ENCODE data around the gene GBX2. TPM values are rescaled to one million over a fixed set of nuclear protein-coding genes. Genes with fewer than 3 reads are reported as not detected.

The GBX2 gene
- total RNA-seq, 1 experiment from 2014 or later: 25.6 TPM

- TF ChIP-seq ARID4B (CRISPR knock-in tag; IDR thresholded peaks at IDR 0.05; ENCODE audit: borderline replicate concordance) (no peak), TCF7 (CRISPR knock-in tag; IDR thresholded peaks at IDR 0.05; ENCODE audit: low read depth) (no peak), FOXP4 (CRISPR knock-in tag; IDR thresholded peaks at IDR 0.05) (no peak), GABPB1 (CRISPR knock-in tag; IDR thresholded peaks at IDR 0.05) (no peak), HMGA2 (CRISPR knock-in tag; IDR thresholded peaks at IDR 0.05) (no peak), CBFB (CRISPR knock-in tag; IDR thresholded peaks at IDR 0.05; ENCODE audit: low read depth) (no peak), NR1H2 (CRISPR knock-in tag; IDR thresholded peaks at IDR 0.05) (no peak), ZNF121 (CRISPR knock-in tag; IDR thresholded peaks at IDR 0.05) (no peak), ZNF317 (CRISPR knock-in tag; IDR thresholded peaks at IDR 0.05; ENCODE audit: borderline replicate concordance, low read depth) (no peak), ZNF263 (CRISPR knock-in tag; IDR thresholded peaks at IDR 0.05; ENCODE audit: low read depth) (no peak), ZNF232 (CRISPR knock-in tag; IDR thresholded peaks at IDR 0.05) (no peak), NFYB (CRISPR knock-in tag; conservative IDR thresholded peaks at IDR 0.05; ENCODE audit: low read depth) (no peak)
Observed at GRCh38 chr2:236196366-236196765, 28.2 kb upstream of the GBX2 start (continued).

GRCh38 chr2:236195726-236196125, 27.5 kb upstream of the GBX2 start:
- no peak overlapping the region for H3K27ac Mint-ChIP-seq
- peaks cover 8% of the 10 kb centered on the region; the same call in 1 of the 2 replicates for H3K4me1 Mint-ChIP-seq
- CTCF ChIA-PET: interaction anchor here (1.0 to 2.7 kb wide), 4 partner anchors 13 to 416 kb away, joined by 3 to 13 read pairs (median 6); no protein-coding TSS in a partner anchor
- H3K27me3 Mint-ChIP-seq (ENCODE audit: low read depth): no peaks in the 10 kb centered on the region
- POLR2A ChIA-PET: no interaction called here
- DNase-seq (ENCODE audit: low spot score) (no peak), ATAC-seq (no peak)
- no peaks in the 10 kb centered on the region for H3K36me3 Mint-ChIP-seq
- no peak overlapping the region for H3K4me3 Mint-ChIP-seq
- H3K9me3 Mint-ChIP-seq: 0 out of 2 replicates have a peak, but pooled peaks cover 3% of the 10 kb centered on the region
- TF ChIP-seq MAX (CRISPR knock-in tag; IDR thresholded peaks at IDR 0.05) (no peak), HMGXB4 (CRISPR knock-in tag; IDR thresholded peaks at IDR 0.05) (no peak), SMAD3 (CRISPR knock-in tag; IDR thresholded peaks at IDR 0.05; ENCODE audit: borderline replicate concordance) (no peak), ATF3 (CRISPR knock-in tag; conservative IDR thresholded peaks at IDR 0.05) (no peak), NFE2L1 (CRISPR knock-in tag; IDR thresholded peaks at IDR 0.05) (no peak), ZBTB21 (CRISPR knock-in tag; IDR thresholded peaks at IDR 0.05; ENCODE audit: borderline replicate concordance) (no peak), ERG (CRISPR knock-in tag; IDR thresholded peaks at IDR 0.05) (no peak), ELF4 (CRISPR knock-in tag; IDR thresholded peaks at IDR 0.05; ENCODE audit: low read depth) (no peak), NFYB (CRISPR knock-in tag; conservative IDR thresholded peaks at IDR 0.05; ENCODE audit: low read depth) (no peak), E2F4 (CRISPR knock-in tag; IDR thresholded peaks at IDR 0.05; ENCODE audit: borderline replicate concordance, low read depth) (no peak)

Measured in WTC11 (cell line).